Activated naive CD8-positive, alpha-beta T cell treated with anti-CD3 and anti-CD28 coated beads, Interleukin-2, amount 10 ng/mL, durations not matched to agents 7 days and 5 days (primary cell): ENCODE measurements around the gene STXBP5L. TPM values are rescaled to one million over a fixed set of nuclear protein-coding genes. Genes with fewer than 3 reads are reported as not detected.
"Not testable (repeated sequence)": the region's sequence is repeated elsewhere in the genome, so short reads cannot be mapped to it uniquely, and the experiment has no call there.

Source experiments
- ATAC-seq: fragments of 150-1000 bp; cut with Tn5 transposase; one replicate; pipeline ENCODE4 v1.10.0; 2021; ENCODE audit warnings: low read depth, moderate library complexity
- POLR2A ChIA-PET: fragments of 350-600 bp; sonication (Branson Sonifier 250); formaldehyde crosslinking; loops from one replicate; lab custom pipeline; 2021; ENCODE audit warnings: antibody characterized with exemption; lab: Charles Lee
- DNase-seq: peaks from one replicate; pipeline ENCODE4 v3.0.0; 2021
- H3K27ac Mint-ChIP-seq: one replicate; pipeline ENCODE4 v1.8.0; 2022; ENCODE audit warnings: mild to moderate bottlenecking, mixed read lengths
- H3K27me3 Mint-ChIP-seq: one replicate; pipeline ENCODE4 v1.8.0; 2022; ENCODE audit warnings: mild to moderate bottlenecking, moderate library complexity, mixed read lengths
- H3K36me3 Mint-ChIP-seq: one replicate; pipeline ENCODE4 v1.8.0; 2021; ENCODE audit warnings: mild to moderate bottlenecking, mixed read lengths
- H3K4me1 Mint-ChIP-seq: one replicate; pipeline ENCODE4 v1.8.0; 2021; ENCODE audit warnings: mixed read lengths
- H3K4me3 Mint-ChIP-seq: one replicate; pipeline ENCODE4 v1.8.0; 2022; ENCODE audit warnings: mild to moderate bottlenecking, moderate library complexity, mixed read lengths
- H3K9me3 Mint-ChIP-seq: one replicate; pipeline ENCODE4 v1.8.0; 2021; ENCODE audit warnings: mixed read lengths
- total RNA-seq, 2 experiments: library from RNA; stranded (reverse); gene quantifications; one replicate each; pipeline ENCODE4 v1.2.3, GENCODE V29; 2021

The STXBP5L gene
- total RNA-seq, 2 experiments from 2014 or later = not detected

DNA sequence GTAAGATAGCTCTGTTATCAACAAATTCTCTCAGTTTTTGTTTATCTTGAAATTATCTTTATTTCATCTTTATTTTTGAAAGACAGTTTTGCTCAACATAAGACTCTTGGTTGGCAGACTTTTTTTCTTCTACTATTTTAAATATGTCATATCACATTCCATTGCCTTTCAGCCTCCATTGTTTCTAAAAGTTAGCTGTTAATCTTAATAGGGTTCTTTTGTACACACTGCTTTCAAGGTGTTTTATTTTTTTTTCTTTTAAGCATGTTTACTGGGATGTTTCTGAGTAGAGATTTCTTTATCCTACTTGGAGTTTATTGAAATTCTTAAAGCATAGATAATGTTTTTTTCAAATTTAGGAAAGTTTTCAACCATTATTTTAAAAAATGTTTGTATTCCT is 294.6 kb downstream of the STXBP5L start:
- Mint-ChIP-seq H3K4me1 (no peaks in the 10 kb centered on the region), H3K36me3 (no peaks in the 10 kb centered on the region), H3K4me3 (no peak overlapping the region)

DNA sequence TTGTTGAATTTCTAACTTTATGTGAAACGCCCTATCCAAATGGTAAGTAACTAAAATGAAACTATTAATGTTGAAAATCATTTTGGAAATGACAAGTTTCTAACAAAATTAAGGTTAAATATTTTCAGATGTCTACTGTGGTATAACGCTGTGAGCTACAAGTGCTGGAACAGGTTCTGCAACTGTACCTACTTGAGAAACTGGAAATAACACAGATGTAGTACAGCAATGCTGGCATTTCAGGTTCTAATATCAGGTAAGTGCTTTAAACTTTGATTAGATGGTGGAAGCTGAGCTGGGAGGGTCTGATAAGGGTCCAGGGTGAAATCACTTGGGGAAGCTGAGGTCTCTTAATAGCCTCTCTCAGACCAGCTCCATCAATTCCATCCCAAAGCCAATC is 315.1 kb downstream of the STXBP5L start:
- Mint-ChIP-seq H3K27me3 (no peaks in the 10 kb centered on the region), H3K4me3 (no peak overlapping the region), H3K9me3 (no peaks in the 10 kb centered on the region), H3K36me3 (no peaks in the 10 kb centered on the region), H3K27ac (no peak overlapping the region), H3K4me1 (no peaks in the 10 kb centered on the region)
- DNase-seq (no peak), ATAC-seq (no peak)
- POLR2A ChIA-PET = no interaction called here

More for the DNA sequence above, 294.6 kb downstream of the STXBP5L start:
- H3K27me3 Mint-ChIP-seq = peaks cover 1% of the 10 kb centered on the region
- ATAC-seq (no peak), DNase-seq (no peak)
- POLR2A ChIA-PET = no interaction called here
- H3K9me3 Mint-ChIP-seq = peaks cover 8% of the 10 kb centered on the region
- no peak overlapping the region for H3K27ac Mint-ChIP-seq

DNA sequence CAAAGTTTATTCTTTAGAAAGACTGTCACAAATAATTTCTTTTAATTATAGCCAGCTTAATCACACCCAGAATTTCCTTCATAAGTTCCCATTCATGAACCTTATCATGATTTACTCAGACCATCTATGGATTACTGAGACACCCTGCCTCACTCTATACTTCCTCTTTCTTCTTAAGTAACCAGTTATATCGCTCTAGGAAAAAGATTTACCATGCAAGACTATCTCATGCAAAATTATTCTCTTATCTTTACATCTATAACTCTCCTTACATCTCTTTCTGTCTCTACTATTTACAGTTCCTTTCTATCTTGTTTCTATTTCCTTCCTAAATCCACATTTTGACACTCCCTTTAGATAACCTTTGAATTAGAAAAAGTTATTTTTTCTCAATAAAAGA is 321.0 kb downstream of the STXBP5L start:
- H3K27me3 Mint-ChIP-seq = no peaks in the 10 kb centered on the region
- POLR2A ChIA-PET = no interaction called here

DNA sequence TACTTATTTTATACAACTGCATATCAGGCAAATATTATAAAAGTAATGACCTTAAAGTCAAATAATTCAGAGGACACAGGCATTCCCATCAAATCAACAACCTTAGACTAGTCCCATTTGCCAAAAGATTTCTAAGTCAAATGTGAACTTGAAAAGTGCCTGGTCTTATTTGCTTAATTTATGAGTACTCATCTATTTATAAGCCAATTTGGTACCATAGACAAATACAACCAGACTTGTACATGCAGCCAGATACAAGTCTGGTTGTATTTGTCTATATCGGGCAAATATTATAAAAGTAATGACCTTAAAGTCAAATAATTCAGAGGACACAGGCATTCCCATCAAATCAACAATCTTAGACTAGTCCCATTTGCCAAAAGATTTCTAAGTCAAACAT is 322.2 kb downstream of the STXBP5L start:
- ATAC-seq, H3K27ac Mint-ChIP-seq, H3K27me3 Mint-ChIP-seq, H3K9me3 Mint-ChIP-seq, H3K4me1 Mint-ChIP-seq, DNase-seq, H3K4me3 Mint-ChIP-seq, POLR2A ChIA-PET, H3K36me3 Mint-ChIP-seq: not testable (repeated sequence)

More for the DNA sequence above, 321.0 kb downstream of the STXBP5L start:
- Mint-ChIP-seq H3K9me3 (no peaks in the 10 kb centered on the region), H3K27ac (no peak overlapping the region), H3K4me3 (no peak overlapping the region), H3K4me1 (no peaks in the 10 kb centered on the region), H3K36me3 (no peaks in the 10 kb centered on the region)
- ATAC-seq (no peak), DNase-seq (no peak)

DNA sequence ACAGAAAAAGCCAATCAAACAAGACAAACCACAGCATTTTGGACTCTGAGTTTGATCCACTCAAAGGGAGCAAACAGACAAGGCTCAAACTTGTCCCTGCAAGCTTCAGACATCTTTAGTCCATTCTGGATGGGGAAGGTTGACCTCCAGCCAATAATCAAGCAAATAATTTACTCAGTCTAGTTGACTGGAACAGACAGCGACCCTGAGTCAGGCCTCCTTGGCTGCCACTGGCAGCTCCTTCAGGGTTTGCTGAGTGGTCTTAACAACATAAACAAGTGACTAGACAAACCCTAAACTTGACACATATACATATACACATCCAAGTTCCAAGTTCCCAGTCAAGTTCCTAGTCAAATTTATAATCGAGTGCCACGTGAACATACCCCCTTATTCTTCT is 323.9 kb downstream of the STXBP5L start:
- Mint-ChIP-seq H3K4me1 (no peaks in the 10 kb centered on the region), H3K27me3 (peaks cover 2% of the 10 kb centered on the region), H3K36me3 (no peaks in the 10 kb centered on the region), H3K9me3 (no peaks in the 10 kb centered on the region), H3K4me3 (no peak overlapping the region), H3K27ac (no peak overlapping the region)
- no peak for ATAC-seq
- POLR2A ChIA-PET = no interaction called here
- DNase-seq = no peak

DNA sequence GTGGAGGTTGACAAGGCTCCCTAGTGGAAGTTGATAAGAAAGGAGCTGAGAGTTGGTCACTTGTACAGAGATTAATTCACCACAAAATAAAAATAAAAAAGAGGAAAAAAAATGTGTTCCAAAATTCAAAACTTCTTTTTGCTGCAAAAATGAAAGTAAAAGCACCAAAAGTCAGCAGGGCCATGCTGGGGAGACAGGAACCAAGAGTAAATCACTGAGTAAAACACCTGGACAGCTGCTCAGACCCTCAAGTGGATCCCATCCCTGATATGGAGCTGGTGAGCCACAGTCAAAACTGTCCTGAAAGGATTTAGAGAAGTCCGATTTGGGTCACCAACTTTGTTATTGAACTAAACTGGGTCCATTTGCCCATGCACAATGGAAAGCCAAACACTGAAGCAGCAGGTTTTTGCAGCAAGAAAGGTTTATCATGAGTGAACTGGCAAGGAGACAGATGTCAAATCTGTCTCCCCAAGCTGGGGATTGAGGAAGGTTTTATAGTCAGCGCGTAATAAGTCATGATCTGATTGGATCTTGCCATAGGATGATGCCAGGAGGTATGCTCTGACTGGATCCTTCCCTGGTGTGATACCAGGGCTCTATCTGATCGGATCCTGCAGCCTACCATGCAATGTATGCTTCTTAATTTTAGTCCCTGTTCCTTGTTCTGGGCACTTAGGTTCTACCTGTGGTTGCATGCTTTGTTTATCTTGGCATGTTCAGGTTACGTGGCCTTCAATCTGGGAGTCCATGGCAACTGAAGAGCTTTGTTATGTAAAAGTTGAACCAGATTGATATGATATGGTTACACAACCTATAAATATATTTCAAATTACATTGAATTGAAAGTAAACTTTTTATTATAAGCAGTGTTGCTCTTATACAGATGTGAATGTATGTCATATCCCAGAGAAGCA is 324.6 kb downstream of the STXBP5L start:
- POLR2A ChIA-PET = no interaction called here
- H3K9me3 Mint-ChIP-seq = no peaks in the 10 kb centered on the region
- no peak for ATAC-seq

DNA sequence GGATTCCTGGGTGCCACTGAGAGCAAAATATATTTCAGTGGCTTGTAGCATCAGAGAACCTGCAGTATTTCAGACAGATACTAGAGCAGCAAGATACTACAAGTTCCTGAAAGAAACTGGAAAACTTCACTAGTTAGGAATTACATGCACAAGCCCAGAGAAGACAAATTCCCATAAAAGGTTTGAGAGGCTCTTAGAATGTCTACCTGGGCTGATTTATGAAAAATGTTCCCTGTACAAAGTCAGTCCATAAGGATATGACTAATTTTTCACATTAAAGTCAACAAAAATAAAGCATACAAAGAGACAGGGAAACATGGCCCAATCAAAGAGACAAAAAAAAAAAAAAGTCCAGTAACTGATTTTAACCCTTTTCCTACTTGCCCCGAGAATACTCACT is 335.2 kb downstream of the STXBP5L start:
- Mint-ChIP-seq H3K4me1 (no peaks in the 10 kb centered on the region), H3K4me3 (no peak overlapping the region), H3K27ac (no peak overlapping the region), H3K27me3 (no peaks in the 10 kb centered on the region), H3K9me3 (no peaks in the 10 kb centered on the region), H3K36me3 (no peaks in the 10 kb centered on the region)
- ATAC-seq = no peak
- POLR2A ChIA-PET = no interaction called here
- DNase-seq = no peak

More for the DNA sequence above, 324.6 kb downstream of the STXBP5L start:
- H3K4me3 Mint-ChIP-seq = no peak overlapping the region
- peaks cover 2% of the 10 kb centered on the region for H3K27me3 Mint-ChIP-seq
- no peak overlapping the region for H3K27ac Mint-ChIP-seq
- no peak for DNase-seq
- H3K4me1 Mint-ChIP-seq = no peaks in the 10 kb centered on the region
- no peaks in the 10 kb centered on the region for H3K36me3 Mint-ChIP-seq

DNA sequence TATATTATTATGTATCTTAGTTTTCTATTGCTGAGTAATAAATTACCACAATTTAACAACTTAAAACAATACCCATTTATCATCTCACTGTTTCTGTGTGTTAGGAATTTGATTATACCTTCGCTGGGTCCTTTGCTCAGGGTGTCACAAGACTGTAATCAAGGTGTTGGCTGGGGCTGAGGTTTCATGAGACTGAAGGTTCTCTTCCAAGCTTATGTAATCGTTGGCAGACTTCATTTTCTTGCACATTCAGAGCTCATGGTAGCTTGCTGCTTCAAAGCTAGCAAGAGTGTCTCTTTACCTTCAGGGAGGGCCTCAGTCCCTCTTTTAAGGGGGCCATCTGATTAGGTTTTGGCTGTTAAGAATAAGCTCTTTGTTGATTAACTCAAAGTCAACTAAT is 344.7 kb downstream of the STXBP5L start:
- POLR2A ChIA-PET = no interaction called here
- DNase-seq (no peak), ATAC-seq (no peak)
- H3K36me3 Mint-ChIP-seq = no peaks in the 10 kb centered on the region
- no peaks in the 10 kb centered on the region for H3K4me1 Mint-ChIP-seq
- peaks cover 2% of the 10 kb centered on the region for H3K9me3 Mint-ChIP-seq
- peaks cover 2% of the 10 kb centered on the region for H3K27me3 Mint-ChIP-seq
- H3K27ac Mint-ChIP-seq = no peak overlapping the region
- H3K4me3 Mint-ChIP-seq = no peak overlapping the region

DNA sequence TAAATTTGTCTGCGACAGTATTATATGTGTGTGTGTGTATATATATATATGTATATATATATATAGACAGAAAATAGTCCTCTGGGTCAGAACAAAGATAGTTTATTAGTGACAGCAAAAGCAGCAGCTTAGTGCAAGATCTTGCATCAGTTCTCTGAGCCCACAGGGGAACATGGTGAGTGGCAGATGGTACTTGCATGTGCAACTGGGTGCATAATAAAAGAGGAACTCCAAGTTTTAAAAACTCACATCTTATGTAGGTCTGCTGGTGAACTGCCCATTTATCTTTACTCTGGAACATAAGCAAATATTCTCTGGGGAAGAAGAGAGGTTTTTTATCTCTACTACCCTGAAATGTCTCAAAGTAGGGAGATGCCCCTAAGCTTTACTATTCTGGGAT is 361.4 kb downstream of the STXBP5L start:
- POLR2A ChIA-PET = no interaction called here

DNA sequence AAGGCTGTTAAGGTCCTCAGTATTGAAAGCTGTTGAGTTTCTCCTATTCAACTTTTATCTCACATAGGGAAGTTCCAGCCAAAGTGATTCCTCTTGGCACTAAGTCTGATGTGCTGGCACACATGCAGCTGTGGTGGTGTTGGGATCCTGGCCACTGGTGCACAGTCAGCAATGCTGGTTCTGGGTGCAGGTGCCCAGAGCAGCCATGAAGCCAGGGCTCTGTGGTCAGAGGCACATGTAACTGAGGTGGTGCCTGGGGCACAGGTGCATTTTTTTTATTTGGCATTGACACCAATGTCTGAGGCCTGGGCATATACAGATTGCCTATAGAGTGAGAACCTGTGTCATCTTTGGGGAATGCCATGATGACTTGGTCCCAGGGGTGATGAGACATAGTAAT is 366.4 kb downstream of the STXBP5L start:
- H3K4me3 Mint-ChIP-seq = no peak overlapping the region
- H3K36me3 Mint-ChIP-seq = no peaks in the 10 kb centered on the region
- POLR2A ChIA-PET = no interaction called here
- H3K9me3 Mint-ChIP-seq = peaks cover 7% of the 10 kb centered on the region
- no peaks in the 10 kb centered on the region for H3K4me1 Mint-ChIP-seq
- H3K27ac Mint-ChIP-seq = no peak overlapping the region
- no peak for ATAC-seq
- no peaks in the 10 kb centered on the region for H3K27me3 Mint-ChIP-seq
- no peak for DNase-seq

More for the DNA sequence above, 361.4 kb downstream of the STXBP5L start:
- Mint-ChIP-seq H3K36me3 (no peaks in the 10 kb centered on the region), H3K9me3 (peaks cover 2% of the 10 kb centered on the region), H3K27ac (no peak overlapping the region), H3K4me1 (no peaks in the 10 kb centered on the region), H3K4me3 (no peak overlapping the region), H3K27me3 (no peaks in the 10 kb centered on the region)
- ATAC-seq = no peak
- no peak for DNase-seq

DNA sequence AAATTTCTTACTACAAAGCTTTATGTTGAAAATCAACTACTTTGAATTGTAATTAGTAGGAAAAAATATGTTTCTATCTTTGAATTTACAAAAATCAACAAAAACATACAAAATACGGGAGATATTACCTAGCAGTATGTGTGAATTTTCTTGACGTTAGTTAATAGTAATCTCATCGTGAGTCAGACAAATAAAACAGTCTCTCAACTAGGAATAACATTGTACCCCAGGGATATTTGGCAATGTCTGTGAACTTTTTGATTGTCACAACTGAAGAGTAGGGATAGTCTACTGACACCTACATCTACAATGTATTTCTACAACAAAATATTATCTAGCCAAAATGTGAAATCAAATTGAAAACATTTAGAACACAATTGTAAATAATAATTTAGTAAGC is 387.4 kb downstream of the STXBP5L start:
- Mint-ChIP-seq H3K36me3 (no peaks in the 10 kb centered on the region), H3K4me3 (no peak overlapping the region), H3K27ac (no peak overlapping the region), H3K4me1 (no peaks in the 10 kb centered on the region), H3K27me3 (no peaks in the 10 kb centered on the region), H3K9me3 (no peaks in the 10 kb centered on the region)
- DNase-seq (no peak), ATAC-seq (no peak)
- POLR2A ChIA-PET = no interaction called here

DNA sequence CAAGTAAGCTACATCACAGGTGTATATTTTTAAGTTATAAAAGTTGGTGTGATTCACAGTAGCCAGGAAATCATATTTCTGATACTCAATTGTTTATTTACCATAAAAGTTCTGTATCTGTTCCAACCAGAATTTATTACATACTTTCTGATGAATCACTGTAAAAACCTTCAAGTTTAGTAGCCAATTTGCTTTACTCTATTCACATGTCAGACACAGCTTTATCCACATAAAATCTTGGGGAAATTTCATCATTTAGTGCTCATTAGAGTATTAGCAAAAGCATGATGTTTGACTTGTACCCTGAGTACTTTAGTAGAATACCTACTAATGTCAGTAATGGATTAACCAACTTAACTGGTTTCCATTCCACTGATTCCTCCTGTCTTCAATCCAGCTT is 388.0 kb downstream of the STXBP5L start:
- H3K4me3 Mint-ChIP-seq = no peak overlapping the region
- no peak for ATAC-seq
- no peaks in the 10 kb centered on the region for H3K27me3 Mint-ChIP-seq
- H3K9me3 Mint-ChIP-seq = no peaks in the 10 kb centered on the region
- H3K4me1 Mint-ChIP-seq = no peaks in the 10 kb centered on the region
- no peak for DNase-seq
- H3K36me3 Mint-ChIP-seq = no peaks in the 10 kb centered on the region
- H3K27ac Mint-ChIP-seq = no peak overlapping the region
- POLR2A ChIA-PET = no interaction called here

DNA sequence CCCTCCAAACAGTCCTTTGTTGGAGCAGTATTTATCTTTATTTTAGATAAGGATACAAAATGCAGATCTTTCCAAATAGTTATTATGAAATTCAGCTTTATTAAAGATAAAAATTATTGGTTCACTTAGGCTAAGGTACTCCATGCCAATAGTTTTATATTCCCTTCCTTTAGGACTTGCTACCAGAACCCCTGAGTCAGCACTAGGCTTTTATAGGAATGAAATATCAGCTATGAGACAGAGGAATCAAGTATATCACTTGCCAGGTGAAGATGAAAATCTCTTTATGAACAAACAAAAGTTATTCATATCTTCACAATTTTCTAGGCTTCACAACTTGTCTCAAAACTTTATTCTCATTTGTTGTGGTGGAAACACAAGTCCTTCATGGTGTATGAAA is 416.3 kb downstream of the STXBP5L start:
- no peaks in the 10 kb centered on the region for H3K27me3 Mint-ChIP-seq
- H3K4me3 Mint-ChIP-seq = no peak overlapping the region
- ATAC-seq (no peak), DNase-seq (no peak)
- H3K27ac Mint-ChIP-seq = no peak overlapping the region
- POLR2A ChIA-PET = no interaction called here
- no peaks in the 10 kb centered on the region for H3K36me3 Mint-ChIP-seq
- H3K9me3 Mint-ChIP-seq = no peaks in the 10 kb centered on the region
- no peaks in the 10 kb centered on the region for H3K4me1 Mint-ChIP-seq

DNA sequence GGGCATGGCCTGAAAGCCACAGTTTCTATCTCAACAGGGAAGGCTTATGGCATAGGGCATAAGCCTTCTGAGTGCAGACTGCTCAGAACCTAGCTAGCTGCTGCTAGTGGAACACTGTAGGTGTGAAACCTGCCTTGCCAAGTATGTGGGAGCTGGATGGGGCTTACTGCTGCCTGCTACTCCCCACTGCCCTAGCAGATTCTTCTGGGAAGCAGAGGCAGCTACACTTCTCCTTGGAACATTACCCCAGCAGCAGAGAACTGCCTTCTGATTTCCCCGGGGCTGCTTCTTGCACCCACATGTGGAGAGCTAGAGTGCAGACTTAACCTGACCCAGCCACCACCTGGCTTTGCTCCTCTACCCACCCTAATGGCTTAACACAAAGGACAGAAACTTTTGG is 422.1 kb downstream of the STXBP5L start:
- Mint-ChIP-seq H3K36me3 (no peaks in the 10 kb centered on the region), H3K9me3 (no peaks in the 10 kb centered on the region), H3K4me3 (no peak overlapping the region), H3K4me1 (no peaks in the 10 kb centered on the region), H3K27me3 (no peaks in the 10 kb centered on the region), H3K27ac (no peak overlapping the region)
- POLR2A ChIA-PET = no interaction called here
- no peak for DNase-seq
- ATAC-seq = no peak
